IMR-90 (cell line): ENCODE measurements around the gene TSPAN16.

Source experiments
- BHLHE40 ChIP-seq: fragments of 150-350 bp; IDR thresholded peaks from 2 replicates; pipeline ENCODE4 v1.6.1; 2016; ENCODE audit warnings: mild to moderate bottlenecking, low read depth, low read length
- CEBPB ChIP-seq: IDR thresholded peaks from 2 replicates; pipeline ENCODE4 v1.6.1; 2012; ENCODE audit warnings: low read depth, low read length, improper control_type of control experiment
- CHD1 ChIP-seq: IDR thresholded peaks from 2 replicates; pipeline ENCODE4 v1.6.1; 2012; ENCODE audit warnings: low read depth, low read length, improper control_type of control experiment
- CTCF ChIP-seq: conservative IDR thresholded peaks from 2 replicates; pipeline ENCODE4 v1.5.1; 2012; ENCODE audit warnings: mild to moderate bottlenecking, low read depth, low read length, improper control_type of control experiment
- ELK1 ChIP-seq: fragments of 150-350 bp; IDR thresholded peaks from 2 replicates; pipeline ENCODE4 v1.6.1; 2016; ENCODE audit warnings: low read depth, mild to moderate bottlenecking, low read length, moderate library complexity, borderline replicate concordance
- FOS ChIP-seq: fragments of 150-350 bp; IDR thresholded peaks from 2 replicates; pipeline ENCODE4 v1.6.1; 2016; ENCODE audit warnings: low read depth, low read length
- MAFK ChIP-seq: IDR thresholded peaks from 2 replicates; pipeline ENCODE4 v1.6.1; 2012; ENCODE audit warnings: low read depth, low read length, improper control_type of control experiment
- MAZ ChIP-seq: IDR thresholded peaks from 2 replicates; pipeline ENCODE4 v1.6.1; 2012; ENCODE audit warnings: low read depth, mild to moderate bottlenecking, low read length, improper control_type of control experiment, moderate library complexity, borderline replicate concordance
- MXI1 ChIP-seq: IDR thresholded peaks from 2 replicates; pipeline ENCODE4 v1.6.1; 2012; ENCODE audit warnings: low read depth, mild to moderate bottlenecking, low read length, moderate library complexity, borderline replicate concordance
- POLR2A ChIP-seq: IDR thresholded peaks from 2 replicates; pipeline ENCODE4 v1.6.1; 2012; ENCODE audit warnings: mild to moderate bottlenecking, low read depth, low read length
- RAD21 ChIP-seq: IDR thresholded peaks from 2 replicates; pipeline ENCODE4 v1.6.1; 2012; ENCODE audit warnings: low read length, improper control_type of control experiment
- RCOR1 ChIP-seq: IDR thresholded peaks from 2 replicates; pipeline ENCODE4 v1.6.1; 2012; ENCODE audit warnings: mild to moderate bottlenecking, low read length, improper control_type of control experiment; ENCODE audit not compliant: insufficient replicate concordance
- RFX5 ChIP-seq: IDR thresholded peaks from 2 replicates; pipeline ENCODE4 v1.8.0; 2012; ENCODE audit warnings: low read depth, mild to moderate bottlenecking, low read length, moderate library complexity
- SMC3 ChIP-seq: fragments of 150-350 bp; IDR thresholded peaks from 2 replicates; pipeline ENCODE4 v1.6.1; 2016; ENCODE audit warnings: low read depth, mild to moderate bottlenecking, antibody characterized with exemption, low read length, moderate library complexity

- TF ChIP-seq CTCF, result no peak
- no peak for TF ChIP-seq SMC3
- TF ChIP-seq FOS, result no peak
- no peak for TF ChIP-seq MAZ
- TF ChIP-seq POLR2A, result no peak
- TF ChIP-seq MAFK, result no peak
- no peak for TF ChIP-seq BHLHE40
- no peak for TF ChIP-seq RAD21
- TF ChIP-seq CEBPB, result no peak
- no peak for TF ChIP-seq CHD1
- no peak for TF ChIP-seq ELK1
- no peak for TF ChIP-seq RFX5
- no peak for TF ChIP-seq MXI1
- no peak for TF ChIP-seq RCOR1
Measured at GRCh38 chr19:11256189-11256588, 39.8 kb upstream of the TSPAN16 start.
